ENCODE measurements around the gene KIAA1217.

KIAA1217 gene

DNA sequence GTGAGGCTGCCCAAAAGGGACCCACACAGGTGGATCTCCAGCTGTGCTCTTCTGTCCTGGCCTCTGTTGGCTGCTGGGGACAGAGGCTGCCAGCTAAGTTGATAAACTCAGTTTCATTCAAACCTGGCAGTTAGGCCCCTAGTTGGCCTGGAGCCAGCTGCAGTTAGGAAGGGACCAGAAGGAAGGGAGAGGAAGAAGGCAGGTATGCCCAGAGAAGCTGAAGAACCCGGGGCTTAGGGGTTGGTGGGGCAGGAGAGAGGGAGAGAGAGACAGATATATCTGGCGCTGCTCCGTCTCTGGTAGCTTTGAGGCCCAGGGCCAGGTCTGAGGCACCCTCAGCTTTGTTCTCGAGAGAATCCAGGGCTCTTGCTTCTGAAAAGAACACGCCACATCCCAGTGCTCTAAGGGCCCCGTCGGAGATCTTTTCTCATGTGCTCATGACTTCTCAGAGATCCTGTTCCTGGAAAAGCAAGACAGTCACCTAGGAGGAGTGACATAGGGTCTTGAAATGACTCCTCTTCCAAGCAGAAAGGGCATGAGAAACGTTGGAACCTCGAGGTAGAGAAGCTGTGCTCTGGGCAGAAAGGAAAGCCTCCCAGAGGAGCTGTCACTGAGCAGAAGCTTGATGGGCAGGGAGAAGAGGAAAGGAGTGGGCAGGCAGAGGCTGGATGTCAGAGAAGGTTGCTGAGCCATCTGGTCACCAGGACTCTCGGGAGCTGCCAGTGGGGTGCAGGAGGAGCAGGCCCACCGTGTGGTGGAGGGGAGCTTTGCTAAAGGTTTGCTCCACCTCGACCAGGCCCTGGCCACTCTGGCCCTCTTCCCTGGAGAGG lies 361.1 kb downstream of the KIAA1217 start:
- no peak overlapping the region for H3K9ac ChIP-seq (ENCODE audit: low read length)

DNA sequence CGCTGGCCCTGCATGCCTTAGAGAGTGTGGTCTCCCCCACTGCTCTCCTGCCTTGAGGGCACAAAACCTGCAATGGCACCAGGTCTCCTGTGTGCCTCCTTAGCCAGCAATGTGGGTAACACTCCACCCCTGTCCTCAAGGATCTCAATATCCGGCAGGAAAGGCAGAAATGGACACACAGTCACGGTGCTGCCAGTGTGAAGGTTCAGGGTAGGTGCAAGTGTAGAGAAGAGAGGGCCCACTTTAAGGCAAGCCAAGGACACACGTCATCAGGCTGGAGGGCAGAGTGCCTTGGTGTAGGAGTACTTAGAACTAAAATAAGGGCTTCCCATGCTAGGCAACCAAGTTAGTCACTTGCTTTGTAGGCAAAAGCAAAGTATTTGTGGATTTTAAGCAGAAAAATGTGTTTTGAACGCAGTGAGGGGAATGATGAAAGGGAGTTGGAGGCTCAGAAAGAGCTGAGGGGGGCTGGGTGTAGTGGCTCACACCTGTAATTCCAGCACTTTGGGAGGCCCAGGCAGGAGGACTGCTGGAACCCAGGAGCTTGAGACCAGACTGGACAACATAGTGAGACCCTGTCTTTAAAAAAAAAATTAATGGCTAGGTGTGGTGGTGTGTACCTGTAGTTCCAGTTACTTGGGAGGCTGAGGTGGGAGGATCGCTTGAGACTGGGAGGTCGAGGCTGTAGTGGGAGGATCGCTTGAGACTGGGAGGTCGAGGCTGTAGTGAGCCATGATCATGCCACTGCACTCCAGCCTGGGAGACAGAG lies 361.9 kb downstream of the KIAA1217 start:
- Histone ChIP-seq H3K4me2 (ENCODE audit: low read depth, low read length, poor library complexity, severe bottlenecking) (no peak overlapping the region), H3K36me3 (ENCODE audit: low read length) (no peaks in the 10 kb centered on the region), H3K9me2 (replicated peaks; ENCODE audit: insufficient read depth, low read length) (no peaks in the 10 kb centered on the region), H3K79me2 (ENCODE audit: insufficient read depth, low read length) (no peaks in the 10 kb centered on the region), H3K9ac (ENCODE audit: low read length) (no peak overlapping the region), H3K9me3 (ENCODE audit: insufficient read depth, low read length) (no peaks in the 10 kb centered on the region), H3K27me3 (ENCODE audit: low read length) (no peaks in the 10 kb centered on the region), H2AFZ (ENCODE audit: low read depth, low read length, severe bottlenecking) (no peak overlapping the region), H3K4me3 (ENCODE audit: insufficient read depth, low read length, poor library complexity, severe bottlenecking) (no peak overlapping the region), H3K27ac (ENCODE audit: low read depth, low read length) (no peak overlapping the region), H4K20me1 (ENCODE audit: low read depth, low read length) (no peaks in the 10 kb centered on the region), H3F3A (ENCODE audit: insufficient read depth) (no peaks in the 10 kb centered on the region)
- TF ChIP-seq, protein P1, sequence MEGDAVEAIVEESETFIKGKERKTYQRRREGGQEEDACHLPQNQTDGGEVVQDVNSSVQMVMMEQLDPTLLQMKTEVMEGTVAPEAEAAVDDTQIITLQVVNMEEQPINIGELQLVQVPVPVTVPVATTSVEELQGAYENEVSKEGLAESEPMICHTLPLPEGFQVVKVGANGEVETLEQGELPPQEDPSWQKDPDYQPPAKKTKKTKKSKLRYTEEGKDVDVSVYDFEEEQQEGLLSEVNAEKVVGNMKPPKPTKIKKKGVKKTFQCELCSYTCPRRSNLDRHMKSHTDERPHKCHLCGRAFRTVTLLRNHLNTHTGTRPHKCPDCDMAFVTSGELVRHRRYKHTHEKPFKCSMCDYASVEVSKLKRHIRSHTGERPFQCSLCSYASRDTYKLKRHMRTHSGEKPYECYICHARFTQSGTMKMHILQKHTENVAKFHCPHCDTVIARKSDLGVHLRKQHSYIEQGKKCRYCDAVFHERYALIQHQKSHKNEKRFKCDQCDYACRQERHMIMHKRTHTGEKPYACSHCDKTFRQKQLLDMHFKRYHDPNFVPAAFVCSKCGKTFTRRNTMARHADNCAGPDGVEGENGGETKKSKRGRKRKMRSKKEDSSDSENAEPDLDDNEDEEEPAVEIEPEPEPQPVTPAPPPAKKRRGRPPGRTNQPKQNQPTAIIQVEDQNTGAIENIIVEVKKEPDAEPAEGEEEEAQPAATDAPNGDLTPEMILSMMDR (IDR thresholded peaks at IDR 0.05; ENCODE audit: insufficient read depth, low read length, poor library complexity, severe bottlenecking) = no peak
- no peak for TF ChIP-seq EZH2phosphoT487 (conservative IDR thresholded peaks at IDR 0.05; ENCODE audit: low read length)

More for the DNA sequence above, 361.1 kb downstream of the KIAA1217 start:
- Histone ChIP-seq H4K20me1 (ENCODE audit: low read depth, low read length) (no peaks in the 10 kb centered on the region), H3K9me2 (replicated peaks; ENCODE audit: insufficient read depth, low read length) (no peaks in the 10 kb centered on the region), H3K9me3 (ENCODE audit: insufficient read depth, low read length) (no peaks in the 10 kb centered on the region), H3K4me2 (ENCODE audit: low read depth, low read length, poor library complexity, severe bottlenecking) (no peak overlapping the region), H3K4me3 (ENCODE audit: insufficient read depth, low read length, poor library complexity, severe bottlenecking) (no peak overlapping the region), H2AFZ (ENCODE audit: low read depth, low read length, severe bottlenecking) (no peak overlapping the region), H3K79me2 (ENCODE audit: insufficient read depth, low read length) (no peaks in the 10 kb centered on the region), H3F3A (ENCODE audit: insufficient read depth) (no peaks in the 10 kb centered on the region), H3K27ac (ENCODE audit: low read depth, low read length) (no peak overlapping the region), H3K27me3 (ENCODE audit: low read length) (no peaks in the 10 kb centered on the region), H3K36me3 (ENCODE audit: low read length) (no peaks in the 10 kb centered on the region)
- TF ChIP-seq, protein P1 (IDR thresholded peaks at IDR 0.05; ENCODE audit: insufficient read depth, low read length, poor library complexity, severe bottlenecking) = no peak
- TF ChIP-seq EZH2phosphoT487 (conservative IDR thresholded peaks at IDR 0.05; ENCODE audit: low read length) = no peak

DNA sequence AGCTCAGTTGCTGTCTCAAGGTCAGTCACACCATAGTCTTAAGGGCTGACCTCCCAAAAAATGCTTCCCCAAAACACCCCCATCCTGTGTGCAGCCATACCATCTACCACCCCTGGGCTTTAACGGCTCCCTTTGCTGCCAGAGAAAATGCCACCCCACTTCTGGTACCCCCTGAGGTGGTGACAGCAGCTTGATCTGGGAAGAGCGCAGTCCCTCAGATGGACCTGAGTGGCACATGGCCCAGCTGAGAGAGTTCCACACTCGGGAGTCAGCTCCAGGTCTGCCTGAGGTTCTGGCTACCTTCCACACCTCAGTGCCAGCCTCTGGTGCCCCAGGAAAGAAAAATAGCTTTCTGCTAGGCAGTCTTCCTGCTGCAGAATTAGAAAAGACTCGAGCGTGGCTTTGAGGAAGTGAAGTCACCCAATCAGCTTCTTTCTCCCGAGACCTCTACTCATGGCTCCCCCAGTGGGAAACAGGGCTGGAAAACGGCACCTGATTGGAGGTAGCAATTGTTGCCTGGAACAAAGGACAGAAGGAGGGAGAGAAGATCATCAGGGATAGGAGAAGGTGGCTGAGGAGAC lies 363.0 kb downstream of the KIAA1217 start:
- Histone ChIP-seq H3K36me3 (ENCODE audit: low read length) (no peaks in the 10 kb centered on the region), H4K20me1 (ENCODE audit: low read depth, low read length) (no peaks in the 10 kb centered on the region), H3K9me2 (replicated peaks; ENCODE audit: insufficient read depth, low read length) (no peaks in the 10 kb centered on the region), H3K27me3 (ENCODE audit: low read length) (no peaks in the 10 kb centered on the region), H3K79me2 (ENCODE audit: insufficient read depth, low read length) (no peaks in the 10 kb centered on the region), H3K4me3 (ENCODE audit: insufficient read depth, low read length, poor library complexity, severe bottlenecking) (no peak overlapping the region), H3K9ac (ENCODE audit: low read length) (no peak overlapping the region), H3K4me2 (ENCODE audit: low read depth, low read length, poor library complexity, severe bottlenecking) (no peak overlapping the region), H3K9me3 (ENCODE audit: insufficient read depth, low read length) (no peaks in the 10 kb centered on the region), H2AFZ (ENCODE audit: low read depth, low read length, severe bottlenecking) (no peak overlapping the region), H3K27ac (ENCODE audit: low read depth, low read length) (no peak overlapping the region), H3F3A (ENCODE audit: insufficient read depth) (no peaks in the 10 kb centered on the region)
- no peak for TF ChIP-seq EZH2phosphoT487 (conservative IDR thresholded peaks at IDR 0.05; ENCODE audit: low read length)
- TF ChIP-seq, protein P1 (IDR thresholded peaks at IDR 0.05; ENCODE audit: insufficient read depth, low read length, poor library complexity, severe bottlenecking) = no peak
